Smooth muscle cell (in vitro differentiated cells): ENCODE data around the gene ZBTB46. TPM values are rescaled to one million over a fixed set of nuclear protein-coding genes. Genes with fewer than 3 reads are reported as not detected.

Source experiments
- DNase-seq: peaks from one replicate; lab custom pipeline; 2025; ENCODE audit not compliant: unreplicated experiment; lab: John Stamatoyannopoulos, UW
- H2AFZ ChIP-seq: fragments of 200-600 bp; sonication (generic); 2 replicates; pipeline ENCODE4 v1.6.0; 2016; ENCODE audit warnings: antibody characterized with exemption, low read depth, mild to moderate bottlenecking
- H3F3A ChIP-seq: fragments of 200-600 bp; sonication (generic); 2 replicates; pipeline ENCODE4 v1.6.0; 2017; ENCODE audit warnings: antibody characterized with exemption, low read depth
- H3K27ac ChIP-seq: fragments of 200-600 bp; sonication (generic); 2 replicates; pipeline ENCODE4 v1.5.1; 2016; ENCODE audit warnings: low read depth, mild to moderate bottlenecking
- H3K27me3 ChIP-seq: fragments of 200-600 bp; sonication (generic); 2 replicates; pipeline ENCODE4 v1.6.1; 2016; ENCODE audit warnings: low read depth, mild to moderate bottlenecking
- H3K36me3 ChIP-seq: fragments of 200-600 bp; sonication (generic); 2 replicates; pipeline ENCODE4 v1.5.1; 2016; ENCODE audit warnings: low read depth
- H3K4me1 ChIP-seq: fragments of 200-600 bp; sonication (generic); 2 replicates; pipeline ENCODE4 v1.5.1; 2016; ENCODE audit warnings: low read depth
- H3K4me2 ChIP-seq: fragments of 200-600 bp; sonication (generic); 2 replicates; pipeline ENCODE4 v1.6.0; 2016; ENCODE audit warnings: mild to moderate bottlenecking
- H3K4me3 ChIP-seq: fragments of 200-600 bp; sonication (generic); 2 replicates; pipeline ENCODE4 v1.5.1; 2016; ENCODE audit warnings: mild to moderate bottlenecking
- H3K79me2 ChIP-seq: fragments of 200-600 bp; sonication (generic); 2 replicates; pipeline ENCODE4 v1.6.0; 2016; ENCODE audit warnings: low read depth, mild to moderate bottlenecking
- H3K9ac ChIP-seq: fragments of 200-600 bp; sonication (generic); 2 replicates; pipeline ENCODE4 v1.6.0; 2016; ENCODE audit warnings: low read depth
- H3K9me3 ChIP-seq: fragments of 200-600 bp; sonication (generic); replicated peaks from 2 replicates; pipeline ENCODE4 v1.5.1; 2016; ENCODE audit warnings: low read depth
- H4K20me1 ChIP-seq: fragments of 200-600 bp; sonication (generic); 2 replicates; pipeline ENCODE4 v1.6.0; 2016; ENCODE audit warnings: low read depth
- CTCF ChIP-seq: fragments of 200-600 bp; sonication (generic); IDR thresholded peaks from 2 replicates; pipeline ENCODE4 v1.5.1; 2017; ENCODE audit warnings: borderline replicate concordance, mild to moderate bottlenecking, antibody characterized with exemption; ENCODE audit not compliant: insufficient read depth, poor library complexity, severe bottlenecking
- WGBS: methylation state at CpG from one replicate; pipeline ENCODE4 v1.1.7; 2016; ENCODE audit warnings: low lambda C conversion rate; 5-methylcytosine and 5-hydroxymethylcytosine counted together
- polyA plus RNA-seq: library from polyadenylated mRNA; unstranded; fragments of >200 nt; fragmentation: Nextera tagmentation; extraction: Ambion mirVana; gene quantifications from 2 replicates; pipeline ENCODE4 v1.2.1, GENCODE V29; 2016
- total RNA-seq: library from RNA; depleted of rRNA; stranded (reverse); fragments of >200 nt; gene quantifications from 2 replicates; pipeline ENCODE4 v1.2.3, GENCODE V29; 2014

ZBTB46 gene
- total and polyA plus RNA-seq, 2 experiments from 2014 or later, result 2.3 to 2.7 TPM

GRCh38 chr20:63795178-63795830 lies 35.8 kb downstream of the ZBTB46 start:
- H3K4me1 ChIP-seq, result no peaks in the 10 kb centered on the region
- no peaks in the 10 kb centered on the region for H3K9me3 ChIP-seq
- no peaks in the 10 kb centered on the region for H3K27me3 ChIP-seq
- H2AFZ ChIP-seq, result no peak overlapping the region
- no peak overlapping the region for H3K4me3 ChIP-seq
- DNase-seq, result no peak
- no peak for TF ChIP-seq CTCF
- H3F3A ChIP-seq, result no peaks in the 10 kb centered on the region
- no peaks in the 10 kb centered on the region for H3K36me3 ChIP-seq
- no peak overlapping the region for H3K4me2 ChIP-seq
- H3K9ac ChIP-seq, result no peak overlapping the region
- H3K79me2 ChIP-seq, result no peaks in the 10 kb centered on the region
- no peak overlapping the region for H3K27ac ChIP-seq
- peaks cover 39% of the 10 kb centered on the region for H4K20me1 ChIP-seq
- 96% methylated on average over 28 of the region's 30 CpGs for WGBS

GRCh38 chr20:63794614-63795013 lies 36.5 kb downstream of the ZBTB46 start:
- Histone ChIP-seq H3K4me2 (no peak overlapping the region), H3K36me3 (no peaks in the 10 kb centered on the region), H3K27me3 (no peaks in the 10 kb centered on the region), H3K79me2 (no peaks in the 10 kb centered on the region), H4K20me1 (peaks cover 35% of the 10 kb centered on the region), H3K4me1 (no peaks in the 10 kb centered on the region), H2AFZ (no peak overlapping the region), H3F3A (no peaks in the 10 kb centered on the region), H3K9ac (no peak overlapping the region), H3K27ac (no peak overlapping the region), H3K9me3 (no peaks in the 10 kb centered on the region), H3K4me3 (no peak overlapping the region)
- DNase-seq, result no peak
- WGBS, result 96% methylated on average over 13 of the region's 14 CpGs
- no peak for TF ChIP-seq CTCF

- no peaks in the 10 kb centered on the region for H3K4me1 ChIP-seq
- no peaks in the 10 kb centered on the region for H3K79me2 ChIP-seq
- H2AFZ ChIP-seq, result no peak overlapping the region
- no peak overlapping the region for H3K27ac ChIP-seq
- H3K36me3 ChIP-seq, result no peaks in the 10 kb centered on the region
- TF ChIP-seq CTCF, result no peak
- H3K4me3 ChIP-seq, result no peak overlapping the region
- DNase-seq, result no peak
- no peak overlapping the region for H3K4me2 ChIP-seq
- H3K27me3 ChIP-seq, result no peaks in the 10 kb centered on the region
- H4K20me1 ChIP-seq, result peaks cover 24% of the 10 kb centered on the region
- no peaks in the 10 kb centered on the region for H3K9me3 ChIP-seq
- H3F3A ChIP-seq, result no peaks in the 10 kb centered on the region
- H3K9ac ChIP-seq, result no peak overlapping the region
- 96% methylated on average over 19 of the region's 20 CpGs for WGBS
Observed at GRCh38 chr20:63792866-63793265, 38.2 kb downstream of the ZBTB46 start.
